Tibial nerve (tissue), 3 donors: ENCODE results near the gene PDLIM7.

Experiments
- POLR2A ChIP-seq, 2 donors: fragments of 450-650 bp; IDR thresholded peaks; one replicate each; pipeline ENCODE4 v1.6.1; 2017; ENCODE audit warnings: antibody characterized with exemption in 2 of 2, mild to moderate bottlenecking in 2 of 2, moderate library complexity in 2 of 2
- TF ChIP-seq, protein P1 (sequence below), 5 experiments: fragments of 200-600 bp in 3 of 5; fragments of 450-650 bp in 2 of 5; sonication (generic) in 3 of 5; IDR thresholded peaks; one replicate each; pipeline ENCODE4 v1.5.1; 2016 to 2019; ENCODE audit warnings: antibody characterized with exemption in 5 of 5, mild to moderate bottlenecking in 3 of 5, moderate library complexity in 2 of 5

GRCh38 chr5:177524941-177525655 is 27.7 kb upstream of the PDLIM7 start:
- TF ChIP-seq, protein P1, sequence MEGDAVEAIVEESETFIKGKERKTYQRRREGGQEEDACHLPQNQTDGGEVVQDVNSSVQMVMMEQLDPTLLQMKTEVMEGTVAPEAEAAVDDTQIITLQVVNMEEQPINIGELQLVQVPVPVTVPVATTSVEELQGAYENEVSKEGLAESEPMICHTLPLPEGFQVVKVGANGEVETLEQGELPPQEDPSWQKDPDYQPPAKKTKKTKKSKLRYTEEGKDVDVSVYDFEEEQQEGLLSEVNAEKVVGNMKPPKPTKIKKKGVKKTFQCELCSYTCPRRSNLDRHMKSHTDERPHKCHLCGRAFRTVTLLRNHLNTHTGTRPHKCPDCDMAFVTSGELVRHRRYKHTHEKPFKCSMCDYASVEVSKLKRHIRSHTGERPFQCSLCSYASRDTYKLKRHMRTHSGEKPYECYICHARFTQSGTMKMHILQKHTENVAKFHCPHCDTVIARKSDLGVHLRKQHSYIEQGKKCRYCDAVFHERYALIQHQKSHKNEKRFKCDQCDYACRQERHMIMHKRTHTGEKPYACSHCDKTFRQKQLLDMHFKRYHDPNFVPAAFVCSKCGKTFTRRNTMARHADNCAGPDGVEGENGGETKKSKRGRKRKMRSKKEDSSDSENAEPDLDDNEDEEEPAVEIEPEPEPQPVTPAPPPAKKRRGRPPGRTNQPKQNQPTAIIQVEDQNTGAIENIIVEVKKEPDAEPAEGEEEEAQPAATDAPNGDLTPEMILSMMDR (IDR thresholded peaks at IDR 0.05), result no peak
- no peak for TF ChIP-seq POLR2A (IDR thresholded peaks at IDR 0.05)
